HEK293T (cell line): Measurements from ENCODE around the gene DCTPP1.

Source experiments
- CTCF ChIA-PET: fragments of 350-600 bp; formaldehyde crosslinking; extraction: SDS; loops from one replicate; lab custom pipeline; 2021; ENCODE audit warnings: antibody characterized with exemption, inconsistent platforms; lab: Yijun Ruan, JAX
- POLR2A ChIA-PET: fragments of 350-600 bp; formaldehyde crosslinking; extraction: SDS; loops from one replicate; lab custom pipeline; 2020; ENCODE audit warnings: antibody characterized with exemption, inconsistent platforms; lab: Yijun Ruan, JAX
- DNase-seq: peaks from one replicate; pipeline ENCODE4 v3.0.0; 2012; ENCODE audit warnings: mixed read lengths; ENCODE audit errors: extremely low spot score
- ARNT ChIP-seq: fragments of 450-650 bp; IDR thresholded peaks from 2 replicates; pipeline ENCODE4 v1.6.1; 2017; ENCODE audit warnings: mild to moderate bottlenecking
- BHLHE40 ChIP-seq: fragments of 450-650 bp; IDR thresholded peaks from 2 replicates; pipeline ENCODE4 v1.6.1; 2016; ENCODE audit warnings: mild to moderate bottlenecking, moderate library complexity, borderline replicate concordance
- CTBP1 ChIP-seq: fragments of 450-650 bp; IDR thresholded peaks from 2 replicates; pipeline ENCODE4 v1.6.1; 2016; ENCODE audit warnings: borderline replicate concordance
- ELF4 ChIP-seq: fragments of 450-650 bp; IDR thresholded peaks from 2 replicates; pipeline ENCODE4 v1.6.1; 2017; ENCODE audit warnings: antibody characterized with exemption
- FOXA1 ChIP-seq: fragments of 450-650 bp; IDR thresholded peaks from 2 replicates; pipeline ENCODE4 v1.6.1; 2016; ENCODE audit warnings: mild to moderate bottlenecking
- FOXK2 ChIP-seq: fragments of 450-650 bp; IDR thresholded peaks from 2 replicates; pipeline ENCODE4 v1.6.1; 2016; ENCODE audit warnings: mild to moderate bottlenecking
- FOXM1 ChIP-seq: fragments of 450-650 bp; IDR thresholded peaks from 2 replicates; pipeline ENCODE4 v1.6.1; 2017; ENCODE audit warnings: mild to moderate bottlenecking, borderline replicate concordance
- HDGF ChIP-seq: fragments of 450-650 bp; IDR thresholded peaks from 2 replicates; pipeline ENCODE4 v1.6.1; 2017; ENCODE audit warnings: antibody characterized with exemption, borderline replicate concordance
- L3MBTL2 ChIP-seq: fragments of 450-650 bp; conservative IDR thresholded peaks from 2 replicates; pipeline ENCODE4 v1.6.1; 2016; ENCODE audit warnings: mild to moderate bottlenecking
- LEF1 ChIP-seq: fragments of 450-650 bp; IDR thresholded peaks from 2 replicates; pipeline ENCODE4 v1.6.1; 2017; ENCODE audit warnings: mild to moderate bottlenecking, borderline replicate concordance
- NFRKB ChIP-seq: fragments of 450-650 bp; IDR thresholded peaks from 2 replicates; pipeline ENCODE4 v1.6.1; 2016; ENCODE audit warnings: mild to moderate bottlenecking, moderate library complexity
- SP1 ChIP-seq: fragments of 450-650 bp; IDR thresholded peaks from 2 replicates; pipeline ENCODE4 v1.6.1; 2017
- SUZ12 ChIP-seq: fragments of 450-650 bp; IDR thresholded peaks from 2 replicates; pipeline ENCODE4 v1.6.1; 2016; ENCODE audit warnings: mild to moderate bottlenecking
- TARDBP ChIP-seq: fragments of 450-650 bp; IDR thresholded peaks from 2 replicates; pipeline ENCODE4 v1.6.1; 2016
- ZNF384 ChIP-seq: fragments of 450-650 bp; IDR thresholded peaks from 2 replicates; pipeline ENCODE4 v1.6.1; 2016
- TF ChIP-seq, protein P1 (sequence below): fragments of 450-650 bp; IDR thresholded peaks from 2 replicates; pipeline ENCODE4 v1.6.1; 2016

DCTPP1 gene

DNA sequence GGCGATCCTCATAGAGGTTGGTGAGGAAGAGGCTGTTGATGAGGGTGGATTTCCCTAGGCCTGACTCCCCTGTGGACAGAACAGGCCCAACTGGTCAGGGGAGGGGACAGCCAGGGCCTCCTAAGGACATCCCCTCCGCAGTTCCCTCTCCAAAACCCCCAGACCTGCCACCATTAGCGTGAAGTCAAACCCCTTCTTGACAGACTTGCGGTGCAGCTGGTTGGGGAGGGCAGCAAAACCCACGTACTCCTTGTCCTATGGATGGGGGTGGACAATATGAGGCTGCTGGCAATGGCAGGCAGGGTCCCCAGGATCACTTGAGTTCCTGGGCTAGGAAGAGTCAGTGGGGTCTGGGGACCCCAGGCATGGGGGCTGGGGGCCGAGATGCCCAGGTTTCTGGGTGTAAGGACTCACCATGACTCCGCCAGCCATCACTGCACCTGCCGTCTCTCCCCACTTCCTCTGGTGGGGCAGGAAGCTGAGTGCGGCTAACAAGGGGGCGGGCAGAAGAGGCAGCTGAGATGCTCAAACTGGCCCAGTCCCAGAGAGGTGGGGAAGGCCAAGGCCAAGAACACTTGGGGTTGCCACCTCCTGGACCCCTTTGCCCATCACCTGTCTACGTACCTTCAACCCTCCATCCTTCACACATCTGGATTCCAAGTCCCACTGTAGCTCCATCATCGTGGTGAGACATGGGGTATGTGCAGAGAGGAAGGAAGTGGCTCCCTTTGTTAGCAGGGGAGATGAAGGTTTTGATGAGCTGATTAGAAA lies 47.5 kb downstream of the DCTPP1 start, which contains the start of gene SEPTIN1:
TSS of gene SEPTIN1 (minus strand) at position 451 of the 771 bp plus-strand sequence. CDS start at position 432, 19 bp downstream.
- DNase-seq: no peak
- CTCF ChIA-PET: interaction anchor here (1.0 kb wide), 1 partner anchor 25 kb away, joined by 3 read pairs; the partner anchor contains the start of gene ZNF771
- TF ChIP-seq CTBP1 (no peak), TARDBP (no peak), BHLHE40 (no peak), FOXA1 (no peak), ZNF384 (no peak), SUZ12 (no peak), L3MBTL2 (no peak), LEF1 (no peak), HDGF (no peak), SP1 (no peak), FOXK2 (no peak), ELF4 (no peak), ARNT (no peak)
- TF ChIP-seq, protein P1, sequence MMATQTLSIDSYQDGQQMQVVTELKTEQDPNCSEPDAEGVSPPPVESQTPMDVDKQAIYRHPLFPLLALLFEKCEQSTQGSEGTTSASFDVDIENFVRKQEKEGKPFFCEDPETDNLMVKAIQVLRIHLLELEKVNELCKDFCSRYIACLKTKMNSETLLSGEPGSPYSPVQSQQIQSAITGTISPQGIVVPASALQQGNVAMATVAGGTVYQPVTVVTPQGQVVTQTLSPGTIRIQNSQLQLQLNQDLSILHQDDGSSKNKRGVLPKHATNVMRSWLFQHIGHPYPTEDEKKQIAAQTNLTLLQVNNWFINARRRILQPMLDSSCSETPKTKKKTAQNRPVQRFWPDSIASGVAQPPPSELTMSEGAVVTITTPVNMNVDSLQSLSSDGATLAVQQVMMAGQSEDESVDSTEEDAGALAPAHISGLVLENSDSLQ: no peak
- POLR2A ChIA-PET: interaction anchor here (1.0 to 9.4 kb wide), 5 partner anchors 9 to 27 kb away, joined by 3 to 75 read pairs (median 9); partner anchors contain the start of genes CD2BP2, ZNF48 and ZNF771

DNA sequence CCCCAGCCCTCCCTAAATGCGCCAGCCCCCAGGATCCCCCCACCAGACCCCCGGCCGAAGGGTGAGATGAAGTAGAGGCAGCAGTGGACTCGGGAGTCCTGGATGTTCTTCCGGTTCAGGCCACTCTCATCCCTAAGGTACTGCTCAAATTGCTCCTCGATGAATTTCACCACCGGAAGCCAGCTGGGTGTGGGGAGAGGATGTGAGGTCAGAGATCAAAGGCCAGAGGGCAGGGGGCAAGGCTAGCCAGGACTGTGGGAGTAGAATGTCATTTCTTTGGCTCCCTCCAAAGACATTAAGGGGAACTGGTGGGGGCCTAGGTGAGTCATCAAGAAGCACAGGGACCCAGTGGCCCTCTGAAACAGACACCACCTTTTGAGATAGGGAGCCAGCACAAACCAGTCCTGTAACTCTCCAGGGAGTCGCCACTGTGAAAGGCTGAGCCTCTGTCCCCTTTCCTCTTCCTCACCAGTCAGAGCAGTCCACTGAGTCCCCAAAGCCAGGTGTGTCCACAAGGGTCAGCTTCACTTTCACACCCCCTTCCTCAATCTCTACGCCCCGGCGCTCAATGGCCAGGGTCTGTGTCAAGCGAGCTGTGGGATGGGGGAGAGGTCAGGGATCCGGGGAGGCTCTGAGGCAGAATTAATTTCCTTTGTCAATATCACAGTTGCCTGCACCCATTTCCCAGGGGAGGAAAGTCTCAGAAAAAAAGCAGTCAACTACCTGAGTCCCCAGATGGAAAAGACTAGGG lies 48.4 kb downstream of the DCTPP1 start:
- TF ChIP-seq BHLHE40 (no peak), HDGF (no peak), LEF1 (no peak), FOXA1 (no peak), CTBP1 (no peak), L3MBTL2 (no peak), NFRKB (no peak), ELF4 (no peak), SP1 (no peak), ZNF384 (no peak), TARDBP (no peak), FOXM1 (no peak)
- TF ChIP-seq, protein P1: no peak
- DNase-seq: no peak
- POLR2A ChIA-PET: interaction anchor here (1.2 to 9.4 kb wide), 4 partner anchors 10 to 26 kb away, joined by 4 to 75 read pairs (median 14); partner anchors contain the start of genes CD2BP2, ZNF48 and ZNF771
- CTCF ChIA-PET: no interaction called here

DNA sequence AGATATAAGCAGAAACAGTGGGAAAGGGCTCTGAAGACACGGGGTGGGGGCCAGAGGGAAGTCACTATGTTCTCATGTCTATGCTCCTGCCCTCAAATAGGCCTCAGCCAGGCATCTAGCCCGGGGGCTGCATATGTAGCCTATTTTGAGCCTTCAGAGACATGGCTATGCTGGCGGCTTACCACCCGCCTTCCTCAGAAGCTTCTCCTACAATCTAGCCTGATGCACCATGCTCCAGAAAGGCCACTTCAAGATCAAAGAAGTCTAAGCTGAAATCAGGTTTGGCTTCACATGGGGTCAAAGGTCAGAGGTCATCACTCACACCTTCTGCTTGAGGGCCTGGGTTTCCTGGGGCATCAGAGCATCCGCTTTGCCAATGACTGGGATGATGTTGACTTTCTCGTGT lies 49.0 kb downstream of the DCTPP1 start:
- ChIA-PET POLR2A (interaction anchor here (0.8 to 9.4 kb wide), 5 partner anchors 10 to 27 kb away, joined by 3 to 75 read pairs (median 4); partner anchors contain the start of genes CD2BP2, ZNF48 and ZNF771), CTCF (no interaction called here)
- no peak for DNase-seq
- TF ChIP-seq ZNF384 (no peak), SP1 (no peak), ELF4 (no peak), TARDBP (no peak), CTBP1 (no peak), FOXA1 (no peak), NFRKB (no peak), ARNT (no peak), LEF1 (no peak)

DNA sequence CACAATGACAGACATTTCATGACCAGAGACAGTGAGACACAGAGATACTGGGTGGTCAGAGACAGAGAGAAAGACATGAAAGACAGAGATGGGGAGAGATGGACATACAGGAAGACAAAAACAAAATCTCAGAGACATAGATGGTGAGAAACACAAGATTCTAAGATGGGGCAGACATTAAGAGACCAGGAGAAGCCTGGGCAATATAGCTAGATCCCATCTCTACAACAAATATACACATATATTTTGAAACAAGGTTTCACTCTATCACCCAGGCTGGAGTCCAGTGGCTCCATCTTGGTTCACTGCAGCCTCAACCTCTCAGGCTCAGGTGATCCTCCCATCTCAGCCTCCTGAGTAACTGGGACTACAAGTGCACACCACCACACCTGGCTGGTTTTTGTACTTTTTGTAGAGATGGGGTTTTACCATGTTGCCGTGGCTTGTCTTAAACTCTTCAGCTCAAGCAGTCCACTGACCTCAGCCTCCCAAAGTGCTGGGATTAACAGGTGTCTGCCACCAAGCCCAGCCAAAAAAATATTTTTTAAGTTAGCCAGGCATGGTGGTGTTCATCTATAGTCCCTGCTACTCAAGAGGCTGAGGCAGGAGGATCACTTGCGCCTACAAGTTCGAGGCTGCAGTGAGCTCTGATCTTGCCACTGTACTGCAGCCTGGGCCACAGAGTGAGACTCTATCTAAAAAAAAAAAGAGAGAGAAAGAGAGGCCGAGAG lies 49.6 kb downstream of the DCTPP1 start:
- no peak for TF ChIP-seq FOXA1
- no peak for TF ChIP-seq NFRKB
- TF ChIP-seq, protein P1: no peak
- no peak for TF ChIP-seq FOXM1
- no peak for TF ChIP-seq CTBP1
- no peak for TF ChIP-seq LEF1
- no peak for TF ChIP-seq HDGF
- no peak for TF ChIP-seq SUZ12
- TF ChIP-seq SP1: no peak
- no peak for TF ChIP-seq ARNT
- TF ChIP-seq L3MBTL2: no peak
- TF ChIP-seq ZNF384: no peak
- no peak for TF ChIP-seq ELF4
- no peak for TF ChIP-seq FOXK2
- no peak for TF ChIP-seq BHLHE40
- ChIA-PET POLR2A (interaction anchor here (0.8 to 9.4 kb wide), 5 partner anchors 9 to 27 kb away, joined by 3 to 75 read pairs (median 4); partner anchors contain the start of genes CD2BP2, ZNF48 and ZNF771), CTCF (no interaction called here)
- no peak for DNase-seq
